Measurements from ENCODE around the gene CSGALNACT2.
"Not testable (repeated sequence)": the region's sequence is repeated elsewhere in the genome, so short reads cannot be mapped to it uniquely, and the experiment has no call there.

CSGALNACT2 gene

DNA sequence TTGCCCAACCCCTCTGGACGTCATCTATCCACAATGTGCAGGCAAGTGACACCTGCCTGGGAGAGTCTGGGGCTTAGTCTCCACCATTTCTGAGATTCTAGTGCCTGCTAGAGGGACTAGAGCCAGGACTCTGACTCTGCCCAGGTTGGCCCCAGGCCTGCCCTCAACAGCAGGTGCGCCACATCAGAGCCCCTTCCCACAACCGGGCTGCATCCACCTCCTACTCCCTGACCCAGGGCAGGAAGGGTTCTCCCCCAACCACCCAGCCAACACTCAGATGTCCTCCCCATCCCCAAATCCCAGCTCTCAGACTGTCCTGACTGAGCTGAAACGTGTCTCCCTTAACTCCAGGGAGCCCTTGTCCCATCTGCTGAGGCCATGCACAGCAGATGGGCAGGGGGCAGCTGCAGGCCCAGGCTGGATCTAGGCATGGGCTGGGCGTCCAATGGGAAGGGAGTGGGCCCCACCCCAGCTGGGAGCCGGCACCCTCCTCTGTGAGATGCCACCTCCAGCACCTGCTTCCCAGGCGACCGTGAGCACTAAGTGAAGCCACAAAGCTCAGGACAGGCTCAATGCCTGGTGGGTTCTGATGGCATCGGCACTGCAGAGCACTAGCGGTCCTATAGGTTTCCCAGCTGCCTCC lies 79.4 kb downstream of the CSGALNACT2 start:
- peak in 1 of 3 experiments; percentile 17 for DNase-seq

DNA sequence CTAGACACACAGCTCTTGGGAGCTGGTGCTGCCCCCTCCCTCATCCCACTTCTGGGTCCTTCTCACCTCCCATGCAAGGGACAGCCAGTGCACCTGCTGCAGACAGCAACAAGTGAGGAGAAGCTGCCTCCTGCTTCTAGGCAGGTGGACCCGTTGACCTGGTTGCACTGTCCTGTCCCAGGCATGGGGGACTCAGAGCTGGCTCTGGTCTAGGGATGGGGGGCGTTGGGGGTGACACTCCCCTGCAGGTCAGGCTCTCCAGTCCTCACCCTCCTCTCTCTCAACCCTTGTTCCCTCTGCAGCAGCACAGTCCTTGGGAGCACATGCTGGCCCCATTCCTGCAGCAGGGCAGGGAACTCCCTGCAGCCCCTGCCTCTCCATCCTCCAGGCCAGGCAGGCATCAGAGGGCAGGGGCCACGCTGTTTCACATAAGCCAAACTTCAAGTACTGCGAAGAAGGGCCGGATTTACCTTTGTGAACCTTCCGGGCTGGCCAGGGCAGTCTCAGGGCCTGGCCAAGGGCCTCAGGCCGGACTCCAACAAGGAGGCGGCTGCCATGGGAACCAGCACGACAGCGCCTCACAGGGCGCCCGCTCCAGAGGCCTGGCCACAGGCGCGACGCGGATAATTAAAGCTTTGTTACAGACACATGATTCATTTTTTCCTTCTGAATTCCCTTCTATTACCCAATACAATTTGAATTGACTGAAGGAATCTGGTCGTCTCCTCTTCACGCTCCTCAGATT lies 80.1 kb downstream of the CSGALNACT2 start:
- peak in 1 of 3 experiments; percentile 19 for DNase-seq

DNA sequence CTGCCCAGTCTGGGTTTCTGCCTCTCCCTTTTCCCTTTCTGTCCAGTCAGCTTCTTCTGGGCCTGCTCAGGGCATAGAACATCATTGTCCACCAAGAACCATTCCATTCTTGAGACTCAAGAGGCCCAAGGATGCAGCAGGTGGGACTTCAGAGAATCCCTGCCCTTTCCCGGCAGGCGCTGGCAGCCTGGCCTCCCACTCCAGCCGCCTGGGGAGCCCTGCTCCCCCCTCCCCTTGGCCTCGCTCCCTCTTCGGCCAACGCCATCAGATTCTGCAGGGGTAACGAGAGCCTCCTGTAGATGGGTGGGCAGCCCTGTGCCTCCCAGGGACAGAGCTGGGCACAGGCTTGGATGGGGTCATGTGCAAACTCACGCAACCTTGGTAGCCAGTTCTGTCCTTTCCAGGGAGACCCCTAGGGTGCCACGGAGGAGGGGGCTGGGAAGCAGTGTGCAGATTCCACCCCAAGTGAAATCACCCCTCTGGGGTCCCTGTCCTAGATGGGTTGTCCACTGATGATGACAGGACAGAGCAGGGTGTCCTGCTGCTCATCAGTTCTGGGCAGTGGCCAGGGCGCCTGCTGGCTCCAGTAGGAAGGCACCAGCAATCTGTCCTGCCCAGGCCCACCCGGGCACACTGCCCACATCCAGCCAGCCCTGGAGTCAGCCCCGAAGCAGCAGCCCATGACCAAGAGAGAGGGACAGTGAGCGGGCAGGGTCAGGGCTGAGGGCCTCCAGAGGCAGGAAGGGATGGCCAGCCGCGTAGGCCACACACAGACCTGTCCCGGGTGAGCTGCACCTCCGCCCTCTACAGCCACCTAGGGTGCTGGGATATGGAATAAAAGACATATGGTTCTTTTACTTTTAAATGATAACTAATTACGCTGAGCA lies 80.9 kb downstream of the CSGALNACT2 start:
- no peak for DNase-seq

DNA sequence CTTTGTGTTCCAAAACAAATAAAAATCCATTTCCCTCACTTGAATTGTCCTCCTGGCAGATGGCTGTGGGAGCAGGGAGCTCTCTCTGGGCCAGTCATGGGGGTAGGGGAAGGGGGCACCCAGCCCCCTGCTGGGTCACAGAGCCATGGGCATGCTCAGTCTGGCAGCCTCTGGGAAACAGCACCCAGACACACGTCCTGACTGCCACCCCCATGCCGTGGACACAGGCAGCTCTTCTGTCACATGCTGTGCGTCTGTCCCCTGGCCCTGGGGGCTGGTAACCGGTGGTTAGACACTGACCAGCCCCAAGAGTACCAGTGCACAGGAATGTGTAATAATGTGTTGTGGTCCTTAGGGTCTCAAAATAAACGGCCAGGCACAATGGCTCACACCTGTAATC lies 81.6 kb downstream of the CSGALNACT2 start:
- peak in 2 of 3 experiments; percentile 13 to 32 for DNase-seq

DNA sequence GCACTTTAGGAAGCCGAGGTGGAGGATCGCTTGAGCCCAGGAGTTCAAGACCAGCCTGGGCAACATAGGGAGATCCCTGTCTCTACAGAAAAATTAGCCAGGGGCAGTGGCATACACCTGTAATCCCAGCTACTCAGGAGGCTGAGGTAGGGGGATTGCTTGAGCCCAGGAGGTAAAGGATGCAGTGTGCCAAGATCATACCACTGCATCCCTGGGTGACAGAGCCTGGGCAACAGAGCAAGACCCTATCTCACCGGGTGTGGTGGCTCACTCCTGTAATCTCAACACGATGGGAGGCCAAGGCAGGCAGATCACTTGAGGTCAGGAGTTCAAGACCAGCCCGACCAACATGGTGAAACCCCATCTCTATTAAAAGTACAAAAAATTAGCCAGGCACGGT lies 82.0 kb downstream of the CSGALNACT2 start:
- DNase-seq = not testable (repeated sequence)

DNA sequence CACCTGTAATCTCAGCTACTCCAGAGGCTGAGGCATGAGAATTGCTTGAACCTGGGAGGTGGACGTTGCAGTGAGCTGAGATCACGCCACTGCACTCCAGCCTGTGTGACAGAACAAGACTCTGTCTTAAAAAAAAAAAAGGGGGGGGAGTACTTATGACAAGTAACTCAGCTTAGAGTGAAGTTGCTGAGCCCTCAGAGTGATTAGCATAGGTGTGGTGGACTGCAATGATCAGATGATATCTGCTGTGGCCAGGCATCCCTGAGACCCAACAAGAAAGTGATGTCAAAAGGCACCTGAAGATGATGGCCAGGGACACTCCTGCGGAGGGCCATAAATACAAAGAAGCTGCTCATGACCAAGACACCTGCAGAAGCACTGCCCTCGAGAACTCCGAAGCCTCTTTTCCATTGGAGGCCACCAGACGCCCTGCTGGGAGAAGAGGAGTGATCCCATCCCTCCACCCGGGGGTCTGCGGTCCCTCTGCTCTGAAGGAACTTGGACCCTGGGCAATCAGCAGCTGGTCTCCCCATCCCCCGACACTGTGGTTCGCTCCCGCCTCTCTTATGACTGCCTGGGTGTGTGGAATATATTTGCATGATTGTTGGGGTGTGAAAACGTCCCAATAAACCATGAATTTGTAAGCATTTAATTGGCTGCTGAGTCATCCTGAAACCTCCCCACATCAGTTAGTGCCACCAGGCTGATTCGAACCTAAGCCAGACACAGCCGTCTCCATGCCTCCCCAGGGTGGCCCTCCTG lies 82.6 kb downstream of the CSGALNACT2 start:
- no peak for DNase-seq

DNA sequence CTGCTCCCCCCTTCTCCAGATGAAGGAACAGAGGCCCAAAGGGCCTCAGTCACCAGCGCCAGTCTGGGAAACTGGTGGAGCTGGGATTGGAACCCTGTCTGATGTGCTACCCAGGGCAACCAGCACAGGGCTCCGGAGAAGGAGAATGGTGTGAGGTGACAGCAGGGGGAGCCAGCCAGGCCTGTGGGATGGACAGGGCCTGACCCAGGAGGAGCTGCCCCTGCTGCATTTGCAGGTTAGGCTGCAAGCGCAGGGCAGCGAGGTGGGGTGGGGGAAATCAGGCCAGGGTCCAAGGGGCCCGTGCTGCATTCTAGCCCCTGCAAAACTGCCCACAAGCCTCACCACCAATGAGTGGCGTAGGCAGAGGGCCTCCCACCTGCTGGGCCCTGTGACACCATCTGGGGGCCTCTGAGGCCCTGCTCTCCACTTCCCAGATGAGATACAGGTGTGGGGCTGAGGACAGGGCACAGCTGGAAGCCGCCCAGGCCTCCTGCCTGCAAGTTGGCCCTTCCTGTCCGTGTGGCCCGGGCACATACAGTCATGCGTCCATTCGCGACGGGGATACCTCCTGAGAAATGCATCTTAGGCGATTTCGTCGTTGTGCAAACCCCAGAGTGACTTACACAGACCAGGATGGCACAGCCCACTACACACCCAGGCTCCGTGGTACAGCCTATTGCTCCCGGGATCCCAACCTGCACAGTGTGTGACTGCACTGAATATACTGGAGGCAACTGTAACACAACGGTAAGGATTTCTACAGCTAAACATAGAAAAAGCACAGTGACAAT lies 83.4 kb downstream of the CSGALNACT2 start:
- no peak for DNase-seq

DNA sequence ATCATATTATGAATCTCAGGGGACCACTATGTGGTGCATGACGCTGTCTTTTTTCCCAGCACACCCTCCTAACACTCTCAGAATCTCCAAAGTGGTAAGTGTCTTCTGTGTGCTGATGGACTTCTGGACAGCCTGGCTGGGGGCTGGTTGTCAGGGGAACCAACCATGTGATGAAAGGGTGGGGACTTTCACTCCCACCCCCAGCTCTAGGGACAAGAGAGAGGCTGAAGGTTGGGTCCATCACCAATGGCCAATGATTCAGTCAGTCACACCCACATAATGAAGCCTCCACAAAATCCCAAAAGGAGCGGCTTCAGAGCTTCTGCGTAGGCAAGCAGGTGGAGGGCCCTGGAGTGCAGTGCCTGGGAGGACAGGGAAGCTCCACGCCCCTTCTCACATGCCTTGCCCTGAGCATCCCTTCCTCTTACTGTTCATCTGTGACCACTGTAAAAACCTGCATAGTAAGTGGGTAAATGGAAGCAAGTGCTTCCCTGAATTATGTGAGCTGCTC lies 84.0 kb downstream of the CSGALNACT2 start:
- DNase-seq = peak in 1 of 3 experiments; percentile 75

DNA sequence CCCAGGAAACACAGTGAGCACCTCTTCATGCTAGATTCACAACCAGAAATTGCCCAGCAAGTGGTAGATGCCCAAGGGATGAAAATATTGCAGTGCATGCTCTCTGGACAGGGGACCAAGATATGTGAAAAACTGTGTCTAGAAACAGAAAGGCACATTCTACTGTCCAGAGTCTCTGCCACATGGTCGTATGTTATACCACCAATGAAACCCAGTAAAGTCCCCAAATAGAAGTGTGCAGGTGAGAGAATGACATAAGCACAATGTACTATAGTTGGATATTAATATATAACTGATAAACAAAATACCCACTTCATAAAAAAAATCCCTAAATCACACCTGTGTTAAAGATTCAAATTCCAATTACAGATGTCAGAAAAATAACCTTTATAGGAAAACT lies 84.8 kb downstream of the CSGALNACT2 start:
- DNase-seq = no peak

DNA sequence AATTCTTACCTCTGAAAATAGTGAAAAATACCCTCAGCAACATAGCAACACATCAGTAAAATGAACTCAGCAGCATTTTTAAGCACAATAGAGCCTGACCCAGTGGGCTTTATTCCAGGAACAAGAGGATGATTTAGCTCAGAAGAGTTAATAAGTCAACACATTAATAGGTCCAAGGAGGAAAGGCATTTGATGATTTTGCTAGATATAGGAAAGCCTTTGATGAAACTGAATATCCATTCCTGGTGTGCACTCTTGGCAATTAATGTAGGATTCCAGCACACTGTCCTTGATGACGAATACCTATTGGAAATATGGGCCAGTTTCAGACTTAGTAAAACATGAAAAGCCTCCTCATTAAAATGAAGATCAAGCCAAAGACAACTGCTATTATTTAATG lies 86.1 kb downstream of the CSGALNACT2 start:
- DNase-seq = no peak

DNA sequence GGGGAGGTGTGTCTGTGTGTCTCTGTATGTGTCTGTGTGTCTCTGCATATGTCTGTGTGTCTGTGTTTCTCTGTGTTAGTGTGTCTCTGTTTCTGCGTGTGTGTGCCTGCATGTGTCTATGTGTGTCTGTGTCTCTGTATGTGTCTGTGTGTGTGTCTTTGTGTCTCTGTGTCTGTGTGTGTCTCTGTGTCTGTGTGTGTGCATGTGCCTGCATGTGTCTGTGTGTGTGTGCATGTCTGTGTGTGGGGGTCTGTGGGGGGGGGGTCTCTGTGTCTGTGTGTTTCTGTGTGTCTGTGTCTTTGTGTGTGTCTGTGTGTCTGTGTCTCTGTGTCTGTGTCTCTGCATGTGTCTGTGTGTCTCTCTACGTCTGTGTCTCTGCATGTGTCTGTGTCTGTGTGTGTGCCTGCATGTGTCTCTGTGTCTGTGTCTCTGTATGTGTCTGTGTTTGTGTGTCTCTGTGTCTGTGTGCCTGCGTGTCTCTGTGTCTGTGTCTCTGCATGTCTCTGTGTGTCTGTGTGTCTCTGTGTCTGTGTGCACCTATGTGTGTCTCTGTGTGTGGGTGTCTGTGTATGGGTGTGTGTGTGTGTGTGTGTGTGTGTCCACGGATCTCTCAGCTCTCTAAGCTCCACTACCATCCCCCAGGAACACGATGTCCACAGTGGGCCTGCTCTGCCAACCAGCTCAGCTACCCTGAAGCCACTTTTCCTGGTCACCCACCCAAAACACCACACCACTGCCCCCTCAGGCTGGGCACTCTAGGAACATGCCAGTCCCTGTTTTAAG lies 87.0 kb downstream of the CSGALNACT2 start:
- DNase-seq = no peak

DNA sequence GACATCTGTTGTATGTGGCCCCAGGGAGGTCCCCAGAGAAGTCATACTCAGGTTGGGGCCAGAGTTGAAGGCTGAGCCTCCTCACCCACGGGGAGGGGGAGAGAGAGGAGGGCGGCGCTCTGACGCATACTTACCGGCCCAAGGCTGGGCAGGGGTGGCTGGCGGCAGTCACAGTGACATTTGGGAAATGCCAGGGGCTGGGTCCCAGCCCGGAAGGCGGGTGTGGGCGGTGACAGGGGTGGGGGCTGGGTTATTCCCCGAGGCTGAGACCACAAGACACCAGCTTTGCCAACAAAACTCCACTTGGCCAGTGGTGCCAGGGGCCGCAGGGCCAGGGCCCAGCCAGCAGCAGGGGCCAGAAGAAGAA lies 87.5 kb downstream of the CSGALNACT2 start:
- DNase-seq = no peak

DNA sequence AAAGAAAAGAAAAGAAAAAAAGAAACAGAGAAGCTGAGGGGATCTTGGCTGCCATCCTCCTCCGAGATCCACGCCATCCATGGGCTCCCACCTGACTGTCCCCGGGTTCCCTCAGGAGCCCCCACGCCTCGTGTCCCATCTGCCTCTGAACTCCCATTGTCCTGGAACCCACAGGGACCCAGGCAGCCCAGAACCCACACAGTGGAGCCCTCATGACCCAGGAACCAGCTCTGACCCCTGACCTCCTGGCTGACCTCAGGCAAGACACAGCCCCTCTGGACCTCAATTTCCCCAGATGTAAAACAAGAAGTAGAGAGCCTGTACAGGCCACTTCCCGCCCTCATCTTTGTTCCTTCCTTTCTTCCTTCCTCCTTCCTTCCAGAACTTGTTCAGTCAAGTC lies 88.2 kb downstream of the CSGALNACT2 start:
- no peak for DNase-seq

DNA sequence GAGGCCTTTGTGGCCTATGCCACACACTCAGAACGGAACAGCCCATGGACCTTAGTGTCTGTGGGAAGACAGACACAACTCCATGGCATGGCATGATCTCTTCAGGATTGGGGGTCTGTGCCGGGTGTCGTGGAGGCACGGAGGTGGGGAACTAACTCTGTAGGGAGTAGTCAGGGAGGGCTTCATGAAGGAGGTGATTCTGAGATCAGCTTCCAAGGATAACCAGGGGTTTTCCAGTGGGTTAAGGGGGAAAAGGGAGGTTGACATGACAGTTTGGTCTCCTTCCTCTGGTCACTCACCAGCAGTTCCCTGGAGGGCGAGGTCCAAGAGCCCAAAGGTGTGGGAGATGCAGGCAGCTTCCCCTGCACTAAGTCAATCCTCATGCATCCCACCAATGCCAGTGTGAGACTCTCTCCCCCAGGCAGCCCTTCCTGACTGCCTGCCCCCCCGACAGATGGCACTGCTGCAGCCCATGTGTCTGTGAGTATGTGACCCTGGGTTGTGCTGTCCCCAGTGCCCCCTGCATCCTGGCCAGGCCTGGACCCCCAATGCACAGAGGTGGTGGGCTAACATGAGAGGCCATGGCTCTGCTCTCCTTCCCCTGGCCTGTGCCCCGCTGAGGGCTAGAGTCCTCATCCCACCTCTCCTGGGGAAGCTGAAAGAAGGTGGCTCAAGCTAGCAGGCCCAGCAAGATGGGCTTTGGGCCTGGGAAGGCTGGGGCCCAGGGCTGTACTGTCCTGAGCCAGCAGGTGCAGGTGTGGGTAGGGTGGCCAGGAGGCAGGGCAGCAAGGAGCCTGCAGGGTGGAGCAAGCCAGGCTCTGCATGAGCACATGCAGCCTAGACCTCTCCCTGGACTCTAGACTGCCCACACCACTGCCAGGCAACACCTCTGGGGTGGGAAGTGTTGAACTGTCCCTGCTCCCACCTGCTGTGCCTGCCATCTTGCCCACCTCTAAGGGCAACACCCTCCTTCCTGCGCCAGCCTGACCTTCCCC lies 88.9 kb downstream of the CSGALNACT2 start:
- DNase-seq = no peak

DNA sequence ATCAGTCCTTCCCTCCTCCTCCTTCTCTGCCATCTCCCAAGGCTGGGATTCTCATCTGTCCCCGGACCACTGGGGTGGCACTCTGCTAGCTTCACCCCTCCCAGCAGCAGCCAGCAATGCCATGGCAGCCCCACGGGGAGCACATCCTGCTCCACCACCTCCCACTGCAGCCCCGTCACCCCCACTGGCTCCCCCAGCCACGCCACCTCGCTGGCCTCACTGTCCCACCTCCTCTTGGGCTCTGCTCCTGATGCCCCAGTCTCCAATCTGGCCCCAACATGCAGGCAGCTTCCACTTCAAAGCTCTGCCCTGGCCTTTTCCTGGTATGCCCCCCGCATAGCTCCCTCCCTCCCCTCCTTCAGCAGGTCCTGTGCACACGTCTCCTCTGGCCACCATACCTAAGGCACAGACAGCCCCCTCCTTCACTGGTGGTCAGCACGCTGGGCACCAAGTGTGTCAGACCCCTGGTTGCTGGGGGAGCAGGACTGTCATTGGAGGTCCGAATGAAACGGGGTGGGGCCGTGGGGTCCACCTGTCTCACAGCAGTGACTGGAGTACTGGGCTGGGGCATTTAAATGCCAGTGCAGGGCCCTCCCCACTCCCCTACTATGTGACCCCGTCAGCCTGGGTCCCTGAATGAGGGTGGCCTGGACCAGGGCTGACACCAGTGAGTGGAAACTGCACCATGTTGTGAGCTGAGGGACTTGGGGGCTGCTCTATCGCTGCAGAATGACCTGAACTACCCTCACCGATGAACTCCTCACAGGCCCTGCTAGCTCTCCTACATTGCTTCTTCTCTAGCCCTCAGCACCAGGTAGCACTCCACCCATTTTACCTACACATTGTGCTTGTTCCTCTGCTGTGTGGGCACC lies 89.9 kb downstream of the CSGALNACT2 start:
- no peak for DNase-seq

DNA sequence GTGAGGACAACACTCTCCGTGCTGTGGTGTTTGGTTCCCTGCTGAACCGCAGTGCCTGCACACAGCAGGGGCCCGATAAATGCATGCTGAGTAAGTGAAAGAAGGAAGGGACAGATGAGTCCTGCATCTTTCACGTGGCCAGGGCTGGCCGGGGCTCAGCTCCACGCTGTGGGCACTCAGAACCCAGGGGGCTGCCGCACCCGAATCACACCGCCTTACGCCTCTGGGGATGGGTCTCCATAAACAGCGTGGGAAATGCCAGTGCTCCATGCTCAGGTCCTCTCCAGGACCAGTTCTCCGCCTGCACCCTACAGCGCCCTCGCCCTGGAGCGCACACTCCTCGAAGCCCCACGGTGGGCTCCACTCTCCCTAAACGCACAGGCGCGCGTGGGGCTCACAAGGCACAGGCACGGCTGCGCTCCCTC lies 90.5 kb downstream of the CSGALNACT2 start:
- peak in 2 of 3 experiments; percentile 29 to 42 for DNase-seq

DNA sequence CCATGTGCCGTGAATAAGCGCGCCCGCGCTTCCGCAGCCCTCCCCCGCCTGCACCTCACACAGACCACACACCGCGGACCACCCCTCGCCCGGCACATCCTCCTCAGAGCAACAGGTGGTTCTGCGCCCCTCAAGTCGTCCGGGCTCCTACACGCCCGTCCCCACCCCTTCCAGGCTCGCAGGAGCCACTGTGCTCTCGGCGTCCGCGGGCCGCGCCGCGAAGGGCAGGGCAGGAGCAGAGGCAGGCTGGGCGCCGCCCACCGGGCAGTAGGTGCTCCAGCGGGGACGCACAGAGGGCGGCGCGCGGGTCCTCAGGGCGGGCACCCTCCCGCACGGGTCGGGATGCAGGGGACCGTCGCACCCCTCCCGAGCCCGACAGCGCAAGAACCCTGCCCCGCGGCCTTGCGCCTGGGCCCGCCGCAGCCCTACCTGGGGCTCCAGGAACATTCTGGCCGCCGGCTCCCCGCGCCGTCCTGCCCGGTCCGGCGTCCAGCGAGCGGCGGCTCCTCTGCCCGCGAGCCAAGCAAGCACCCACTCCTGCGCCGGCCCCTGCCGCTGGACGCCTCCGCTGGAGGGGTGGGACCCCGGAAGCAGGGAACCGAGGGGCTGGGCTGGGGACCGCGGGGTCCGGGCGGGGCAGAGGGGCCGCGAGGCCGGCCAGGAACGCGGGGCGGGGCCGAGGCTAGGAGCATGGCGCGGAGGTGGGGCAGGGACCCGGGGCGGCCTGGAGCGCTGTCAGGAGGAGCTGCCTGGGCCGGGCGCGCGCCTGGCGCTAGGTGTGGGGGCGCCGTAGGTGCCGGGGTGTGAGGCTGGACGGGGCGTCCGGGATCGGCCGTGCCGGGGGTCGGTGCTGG lies 91.2 kb downstream of the CSGALNACT2 start:
- peak in 2 of 3 experiments; percentile 37 to 45 for DNase-seq

Data from NCI-H1417 (cell line).